Measurements from ENCODE around the gene TCF12.

The TCF12 gene

DNA sequence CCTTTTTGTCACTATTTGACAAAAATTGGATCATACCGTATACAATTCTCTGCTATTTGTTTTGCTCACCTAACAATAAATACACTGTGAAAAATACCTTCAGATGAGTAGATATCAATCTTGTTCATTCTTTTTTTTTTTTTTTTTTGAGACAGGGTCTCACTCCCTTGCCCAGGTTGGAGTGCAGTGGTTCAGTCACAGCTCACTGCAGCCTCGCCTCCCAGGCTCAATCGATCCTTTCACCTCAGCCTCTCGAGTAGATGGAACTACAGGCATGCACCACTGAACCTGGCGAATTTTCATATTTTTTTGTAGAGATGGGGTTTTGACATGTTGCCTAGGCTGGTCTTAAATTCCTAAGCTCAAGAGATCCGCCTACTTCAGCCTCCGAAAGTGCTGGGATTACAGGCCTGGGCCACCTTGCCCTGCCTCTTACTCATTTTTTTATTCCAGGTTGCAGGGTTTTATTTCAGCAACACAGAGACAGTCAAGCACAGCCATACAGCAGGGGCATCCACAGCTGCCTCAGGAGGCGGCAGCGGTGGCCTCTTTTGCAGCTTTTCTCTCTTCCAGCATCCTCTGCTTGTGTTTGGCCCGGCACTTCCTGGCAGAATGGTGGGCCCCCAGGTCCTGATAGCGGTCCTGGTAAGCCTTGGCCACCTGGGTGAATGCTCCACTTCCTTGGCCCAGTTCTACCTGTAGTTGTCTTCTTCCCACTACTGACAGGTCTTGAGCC lies 406.7 kb downstream of the TCF12 start:
- no peak for DNase-seq

GRCh38 chr15:57326196-57326595 lies 407.8 kb downstream of the TCF12 start:
- DNase-seq = no peak

- no peak for DNase-seq
Observed at GRCh38 chr15:57327985-57328471, 409.6 kb downstream of the TCF12 start.

DNA sequence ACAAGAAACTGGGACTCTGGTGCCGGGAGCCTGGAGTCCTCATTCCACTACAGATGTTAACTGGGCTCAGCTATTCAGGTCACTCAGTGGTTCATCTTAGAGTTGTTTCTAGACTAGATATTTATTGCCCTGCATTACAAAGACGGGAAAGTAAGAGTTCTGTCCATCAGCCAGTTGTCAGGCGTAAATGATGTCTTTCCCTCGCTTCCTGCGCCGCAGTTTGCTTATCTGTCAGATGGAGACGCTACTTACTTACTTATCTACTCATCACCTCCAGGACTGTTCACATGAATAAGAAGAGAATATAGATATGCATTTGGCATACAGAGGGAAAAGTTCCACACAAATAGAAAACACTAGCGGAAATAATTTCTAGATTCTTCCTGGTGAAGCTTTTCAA lies 410.0 kb downstream of the TCF12 start:
- no peak for DNase-seq

DNA sequence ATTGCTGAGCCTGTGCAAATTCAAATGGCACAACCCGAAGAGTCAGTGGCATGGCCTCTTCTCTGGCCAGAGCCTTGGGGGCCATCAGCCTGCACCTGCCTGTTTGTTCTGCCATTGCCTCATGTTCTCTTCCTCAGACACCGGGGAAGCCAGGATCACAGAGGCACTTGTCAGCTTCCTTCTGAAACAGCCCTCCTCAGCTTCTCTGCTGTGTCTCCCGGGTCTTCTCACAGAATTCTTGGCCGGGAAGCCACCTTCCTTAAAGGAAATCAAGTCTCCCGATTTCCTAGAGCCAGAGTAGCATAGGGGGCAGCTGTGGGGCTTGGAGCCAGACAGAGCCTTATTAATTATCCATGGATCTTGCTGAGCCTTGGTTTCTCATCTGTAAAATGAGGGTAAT lies 410.5 kb downstream of the TCF12 start:
- DNase-seq = no peak

DNA sequence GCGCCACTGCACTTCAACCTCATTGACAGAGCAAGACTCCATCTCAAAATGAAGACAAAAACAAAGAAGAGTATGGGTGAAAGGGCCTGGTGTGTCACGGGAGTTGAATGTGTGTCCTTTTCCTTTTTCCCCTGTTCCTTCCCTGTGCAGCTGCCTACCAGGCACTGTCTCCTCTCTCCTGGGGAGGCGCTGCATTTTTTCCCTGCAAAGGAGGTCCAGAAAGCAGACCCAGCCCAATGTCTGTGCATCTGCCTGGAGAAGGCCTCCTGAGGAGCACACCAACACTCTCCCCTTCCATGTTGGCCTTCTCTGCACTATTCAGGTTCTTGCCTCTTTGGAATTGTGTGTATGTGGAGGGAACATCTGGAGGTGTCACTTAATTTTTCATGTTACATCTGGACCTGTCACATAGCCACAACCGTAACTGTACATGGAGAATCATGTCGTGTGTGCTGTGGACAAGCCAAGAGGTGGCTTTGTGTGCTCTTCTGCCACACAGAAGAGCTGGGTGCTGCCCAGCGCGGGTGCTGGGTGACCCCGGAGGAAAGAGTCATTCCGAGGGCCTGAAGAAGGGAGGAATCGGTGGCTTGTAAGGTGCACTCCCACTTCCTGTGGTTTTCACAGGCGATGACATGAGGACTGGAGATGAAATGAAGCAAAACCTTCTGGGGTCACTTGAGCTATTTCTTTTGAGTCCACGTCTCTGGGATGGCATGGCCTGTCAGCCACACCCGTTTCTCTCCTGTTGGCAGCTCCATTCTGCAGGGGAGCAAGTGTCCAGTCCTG lies 411.3 kb downstream of the TCF12 start:
- DNase-seq = no peak

GRCh38 chr15:57330619-57331340 lies 412.3 kb downstream of the TCF12 start:
- no peak for DNase-seq

GRCh38 chr15:57332326-57332725 lies 413.9 kb downstream of the TCF12 start:
- no peak for DNase-seq

DNA sequence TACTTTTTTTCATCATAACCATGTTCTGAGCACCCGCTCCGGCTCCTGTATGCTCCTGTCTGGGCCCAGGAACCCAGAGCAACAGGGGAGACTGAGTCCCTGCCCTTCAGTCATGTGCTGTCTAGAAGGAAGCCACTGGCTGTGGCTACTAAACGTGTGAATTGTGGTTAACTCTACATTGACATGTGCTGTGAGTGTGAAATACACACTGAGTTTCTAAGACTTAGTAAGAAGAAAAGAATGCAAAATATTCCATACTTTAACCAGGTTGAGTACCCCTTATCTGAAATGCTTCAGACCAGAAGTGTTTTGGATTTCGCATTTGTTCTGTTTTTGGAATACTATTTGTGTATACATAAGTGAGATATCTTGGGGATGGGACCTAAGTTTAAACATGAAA lies 415.0 kb downstream of the TCF12 start:
- no peak for DNase-seq

GRCh38 chr15:57334257-57334656 lies 415.8 kb downstream of the TCF12 start:
- no peak for DNase-seq

DNA sequence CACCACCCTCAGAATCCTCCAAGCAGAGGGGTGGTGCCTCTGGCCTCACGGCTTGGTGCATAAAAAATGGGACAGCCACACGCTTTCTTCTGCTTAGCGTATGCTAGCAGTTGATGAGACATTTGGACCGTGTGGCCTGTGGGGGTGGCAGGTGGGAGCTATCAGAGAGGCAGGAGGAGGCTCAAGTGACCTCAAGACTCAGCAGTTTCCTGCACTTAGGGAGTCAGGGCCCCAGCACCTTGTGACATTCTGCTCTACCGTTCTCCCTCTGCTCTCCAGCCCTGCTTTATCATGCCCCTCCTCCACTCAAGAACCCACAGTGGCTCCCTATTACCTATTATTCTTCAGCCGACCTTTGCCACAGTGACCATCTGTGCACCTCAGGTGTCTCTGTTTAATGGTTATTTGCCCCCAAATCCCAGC lies 416.9 kb downstream of the TCF12 start:
- DNase-seq = no peak

DNA sequence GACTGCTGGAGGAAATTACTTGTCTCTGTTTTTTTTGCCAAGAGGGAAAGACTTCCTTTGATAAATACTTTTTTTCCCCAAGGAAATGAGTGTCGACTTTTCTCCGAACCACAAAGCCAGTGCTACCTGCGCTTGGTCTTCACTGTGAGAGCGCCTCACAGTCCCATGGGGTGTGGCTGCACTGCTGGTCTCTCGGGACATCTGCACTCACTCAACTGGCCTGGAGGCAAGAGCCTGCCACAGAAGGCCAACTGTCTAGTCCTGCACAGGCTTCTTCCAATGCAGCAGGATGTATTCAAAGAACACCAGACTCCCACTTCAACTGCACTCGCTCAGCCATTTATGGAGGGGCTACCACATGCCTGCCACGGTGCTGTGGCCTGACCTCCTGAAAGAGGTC lies 417.3 kb downstream of the TCF12 start:
- no peak for DNase-seq

- DNase-seq = no peak
Observed at GRCh38 chr15:57337868-57338411, 419.5 kb downstream of the TCF12 start.

- DNase-seq = no peak
Observed at GRCh38 chr15:57339321-57339720, 420.9 kb downstream of the TCF12 start.
